Stimulated activated CD8-positive, alpha-beta memory T cell treated with anti-CD3 and anti-CD28 coated beads, Interleukin-15, amount 100 ng/mL, for 24 hours (primary cell): ENCODE data around the gene ACVRL1.

ENCODE experiments used
- DNase-seq: peaks from one replicate; pipeline ENCODE4 v3.0.0-alpha.2; 2020; ENCODE audit warnings: low read depth

ACVRL1 gene

GRCh38 chr12:51907083-51907855 is at the start of gene ACVRL1:
Gene ACVRL1 (plus strand): TSS chr12:51907504. CDS start chr12:51912475, 4,971 bp downstream.
- DNase-seq, result no peak

GRCh38 chr12:51860986-51861385 is 46.3 kb upstream of the ACVRL1 start:
- DNase-seq, result no peak

- no peak for DNase-seq
Measured at GRCh38 chr12:51862947-51863346, 44.4 kb upstream of the ACVRL1 start.

GRCh38 chr12:51863363-51863932 is 43.9 kb upstream of the ACVRL1 start:
- DNase-seq, result no peak

GRCh38 chr12:51863933-51864832 is 43.1 kb upstream of the ACVRL1 start:
- no peak for DNase-seq

GRCh38 chr12:51864833-51865670 is 42.3 kb upstream of the ACVRL1 start:
- DNase-seq, result no peak

- DNase-seq, result no peak
Measured at GRCh38 chr12:51865757-51866270, 41.5 kb upstream of the ACVRL1 start.

GRCh38 chr12:51866324-51866723 is 41.0 kb upstream of the ACVRL1 start:
- DNase-seq, result no peak

- no peak for DNase-seq
Measured at GRCh38 chr12:51866762-51867161, 40.5 kb upstream of the ACVRL1 start.

- no peak for DNase-seq
Measured at GRCh38 chr12:51867371-51867770, 39.9 kb upstream of the ACVRL1 start.

GRCh38 chr12:51867796-51868428 is 39.4 kb upstream of the ACVRL1 start:
- DNase-seq, result no peak

GRCh38 chr12:51868821-51869495 is 38.3 kb upstream of the ACVRL1 start:
- DNase-seq, result no peak

GRCh38 chr12:51869496-51869865 is 37.8 kb upstream of the ACVRL1 start:
- no peak for DNase-seq

- DNase-seq, result no peak
Measured at GRCh38 chr12:51869931-51870330, 37.4 kb upstream of the ACVRL1 start.

GRCh38 chr12:51870504-51870903 is 36.8 kb upstream of the ACVRL1 start:
- DNase-seq, result no peak

- no peak for DNase-seq
Measured at GRCh38 chr12:51871126-51871525, 36.2 kb upstream of the ACVRL1 start.

- no peak for DNase-seq
Measured at GRCh38 chr12:51871918-51872688, 35.2 kb upstream of the ACVRL1 start.

GRCh38 chr12:51872689-51872981 is 34.7 kb upstream of the ACVRL1 start:
- DNase-seq, result no peak

- DNase-seq, result no peak
Measured at GRCh38 chr12:51873251-51873994, 33.9 kb upstream of the ACVRL1 start.
